ENCODE data around the gene RNF26. TPM values are rescaled to one million over a fixed set of nuclear protein-coding genes. Genes with fewer than 3 reads are reported as not detected.

RNF26 gene
- total and polyA plus RNA-seq, 9 donors = 7.0 to 25.8 (median 19.7) TPM

GRCh38 chr11:119293461-119293860, 40.9 kb upstream of the RNF26 start:
- DNase-seq = no peak
- H3K9me3 ChIP-seq = no peaks in the 10 kb centered on the region
- H3K4me3 ChIP-seq = no peak overlapping the region
- no peaks in the 10 kb centered on the region for H3K27me3 ChIP-seq
- H3K27ac ChIP-seq = no peak overlapping the region
- H3K36me3 ChIP-seq = no peaks in the 10 kb centered on the region
- intact Hi-C loops (cut with DNase I) = no loop called here
- TF ChIP-seq POLR2A (IDR thresholded peaks at IDR 0.05) = no peak
- no peak for TF ChIP-seq EP300 (IDR thresholded peaks at IDR 0.05)
- no peak for TF ChIP-seq CTCF (IDR thresholded peaks at IDR 0.05)
- 94 to 97% (median 96%) methylated on average over 3 of the region's 3 CpGs for WGBS, 3 donors
- no peaks in the 10 kb centered on the region for H3K4me1 ChIP-seq (ENCODE audit: insufficient read depth)

GRCh38 chr11:119295178-119295577, 39.1 kb upstream of the RNF26 start:
- Histone ChIP-seq H3K4me3 (no peak overlapping the region), H3K27ac (no peak overlapping the region), H3K36me3 (no peaks in the 10 kb centered on the region), H3K4me1 (ENCODE audit: insufficient read depth) (no peaks in the 10 kb centered on the region), H3K27me3 (no peaks in the 10 kb centered on the region), H3K9me3 (no peaks in the 10 kb centered on the region)
- intact Hi-C loops (cut with DNase I) = no loop called here
- 51 to 59% (median 55%) methylated on average over 3 of the region's 3 CpGs for WGBS, 3 donors
- DNase-seq = no peak
- no peak for TF ChIP-seq EP300 (IDR thresholded peaks at IDR 0.05)
- TF ChIP-seq POLR2A (IDR thresholded peaks at IDR 0.05) = no peak
- no peak for TF ChIP-seq CTCF (IDR thresholded peaks at IDR 0.05)

- no peaks in the 10 kb centered on the region for H3K27me3 ChIP-seq
- H3K4me3 ChIP-seq = no peak overlapping the region
- TF ChIP-seq CTCF (IDR thresholded peaks at IDR 0.05) = no peak
- no peak for TF ChIP-seq EP300 (IDR thresholded peaks at IDR 0.05)
- no peak for TF ChIP-seq POLR2A (IDR thresholded peaks at IDR 0.05)
- 43 to 63% (median 46%) methylated on average over 3 of the region's 3 CpGs for WGBS, 3 donors
- intact Hi-C loops (cut with DNase I) = no loop called here
- DNase-seq = no peak
- no peaks in the 10 kb centered on the region for H3K9me3 ChIP-seq
- no peaks in the 10 kb centered on the region for H3K36me3 ChIP-seq
- H3K4me1 ChIP-seq (ENCODE audit: insufficient read depth) = no peaks in the 10 kb centered on the region
- no peak overlapping the region for H3K27ac ChIP-seq
Measured at GRCh38 chr11:119297938-119298337, 36.4 kb upstream of the RNF26 start.

GRCh38 chr11:119298726-119299125, 35.6 kb upstream of the RNF26 start:
- no peaks in the 10 kb centered on the region for H3K4me1 ChIP-seq (ENCODE audit: insufficient read depth)

More at GRCh38 chr11:119298726-119299125, 35.6 kb upstream of the RNF26 start:
- no peak overlapping the region for H3K4me3 ChIP-seq
- WGBS, 3 donors = 75 to 90% (median 90%) methylated on average over 2 of the region's 2 CpGs
- TF ChIP-seq CTCF (IDR thresholded peaks at IDR 0.05) (no peak), POLR2A (IDR thresholded peaks at IDR 0.05) (no peak), EP300 (IDR thresholded peaks at IDR 0.05) (no peak)
- no peaks in the 10 kb centered on the region for H3K27me3 ChIP-seq
- no peak overlapping the region for H3K27ac ChIP-seq
- intact Hi-C loops (cut with DNase I) = no loop called here
- DNase-seq = peak in 1 of 5 donors; percentile 53
- no peaks in the 10 kb centered on the region for H3K36me3 ChIP-seq
- no peaks in the 10 kb centered on the region for H3K9me3 ChIP-seq
